ENCODE results near the gene FBLN2.

The FBLN2 gene

GRCh38 chr3:13627681-13628080 lies 78.8 kb downstream of the FBLN2 start:
- DNase-seq, result no peak

- DNase-seq, result no peak
Measured at GRCh38 chr3:13628432-13628831, 79.5 kb downstream of the FBLN2 start.

GRCh38 chr3:13628841-13629551 lies 80.1 kb downstream of the FBLN2 start:
- no peak for DNase-seq

- DNase-seq, result no peak
Measured at GRCh38 chr3:13629644-13630043, 80.7 kb downstream of the FBLN2 start.

DNA sequence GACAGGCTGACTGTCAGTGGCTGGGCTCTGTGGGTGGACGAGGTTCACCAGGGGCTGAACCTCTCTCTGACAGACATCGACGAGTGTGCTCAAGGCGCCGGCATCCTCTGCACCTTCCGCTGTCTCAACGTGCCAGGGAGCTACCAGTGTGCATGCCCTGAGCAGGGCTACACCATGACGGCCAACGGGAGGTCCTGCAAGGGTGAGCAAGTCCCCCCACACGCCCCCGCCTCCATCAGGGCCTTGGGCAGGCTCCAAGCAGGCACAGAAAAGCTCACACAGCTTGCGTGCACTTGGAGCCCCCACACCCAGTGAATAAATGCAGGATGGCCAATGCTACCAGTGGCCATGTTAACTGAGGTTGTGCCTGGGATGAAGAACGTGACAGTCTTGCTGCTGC lies 82.3 kb downstream of the FBLN2 start:
- no peak for DNase-seq

- no peak for DNase-seq
Measured at GRCh38 chr3:13633176-13633575, 84.3 kb downstream of the FBLN2 start.

DNA sequence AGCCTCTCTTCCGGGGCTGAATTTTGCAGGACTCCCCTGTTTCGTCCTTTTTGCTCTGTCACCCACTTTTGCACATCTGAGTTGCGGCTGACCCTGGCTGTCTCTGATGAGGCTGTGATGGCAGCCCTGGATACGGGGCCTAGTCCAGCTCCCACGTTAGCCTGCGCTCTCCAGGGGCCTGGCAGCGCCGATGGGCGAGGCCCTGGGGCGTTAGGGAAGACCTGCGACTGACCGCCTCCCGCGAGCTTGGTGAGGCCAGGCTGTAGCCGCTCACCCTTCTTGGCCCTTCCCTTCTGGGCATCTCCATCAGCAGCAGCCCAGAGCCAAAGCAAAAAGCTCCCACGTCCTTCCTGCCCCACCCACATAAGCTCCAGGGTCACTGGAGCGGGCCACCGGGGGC lies 85.2 kb downstream of the FBLN2 start:
- no peak for DNase-seq

GRCh38 chr3:13634615-13635014 lies 85.7 kb downstream of the FBLN2 start:
- no peak for DNase-seq

DNA sequence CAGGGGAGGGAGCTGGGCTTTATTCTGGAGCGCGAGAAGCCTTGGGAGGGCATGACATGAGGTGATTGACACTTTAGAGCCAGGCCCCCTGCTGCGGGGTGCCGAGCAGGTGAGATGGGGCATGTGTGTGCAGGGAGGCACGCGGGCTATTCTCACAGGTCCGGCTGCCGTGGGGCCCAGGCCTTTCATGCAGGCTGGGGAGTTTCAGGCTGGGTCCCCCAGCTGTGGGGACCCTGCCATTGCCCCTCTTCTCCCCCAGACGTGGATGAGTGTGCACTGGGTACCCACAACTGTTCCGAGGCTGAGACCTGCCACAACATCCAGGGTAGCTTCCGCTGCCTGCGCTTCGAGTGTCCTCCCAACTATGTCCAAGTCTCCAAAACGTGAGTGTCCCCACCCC lies 87.3 kb downstream of the FBLN2 start:
- no peak for DNase-seq

GRCh38 chr3:13636874-13637273 lies 87.9 kb downstream of the FBLN2 start:
- no peak for DNase-seq

DNA sequence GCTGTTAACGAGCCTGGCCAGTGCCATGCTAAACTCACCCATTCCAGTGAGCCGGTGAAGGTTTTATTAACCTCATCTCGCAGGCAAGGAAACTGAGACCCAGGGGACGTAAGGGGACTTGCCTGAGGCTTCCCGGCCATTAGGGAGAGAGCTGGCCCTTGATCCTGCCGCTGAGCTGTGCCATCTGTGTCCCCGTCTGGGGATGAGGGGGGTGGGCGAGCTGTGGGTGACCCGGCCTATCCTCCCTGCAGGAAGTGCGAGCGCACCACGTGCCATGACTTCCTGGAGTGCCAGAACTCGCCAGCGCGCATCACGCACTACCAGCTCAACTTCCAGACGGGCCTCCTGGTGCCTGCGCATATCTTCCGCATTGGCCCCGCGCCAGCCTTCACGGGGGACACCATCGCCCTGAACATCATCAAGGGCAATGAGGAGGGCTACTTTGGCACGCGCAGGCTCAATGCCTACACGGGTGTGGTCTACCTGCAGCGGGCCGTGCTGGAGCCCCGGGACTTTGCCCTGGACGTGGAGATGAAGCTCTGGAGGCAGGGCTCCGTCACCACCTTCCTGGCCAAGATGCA lies 88.5 kb downstream of the FBLN2 start:
- no peak for DNase-seq

- DNase-seq, result no peak
Measured at GRCh38 chr3:13637953-13638352, 89.0 kb downstream of the FBLN2 start.

DNA sequence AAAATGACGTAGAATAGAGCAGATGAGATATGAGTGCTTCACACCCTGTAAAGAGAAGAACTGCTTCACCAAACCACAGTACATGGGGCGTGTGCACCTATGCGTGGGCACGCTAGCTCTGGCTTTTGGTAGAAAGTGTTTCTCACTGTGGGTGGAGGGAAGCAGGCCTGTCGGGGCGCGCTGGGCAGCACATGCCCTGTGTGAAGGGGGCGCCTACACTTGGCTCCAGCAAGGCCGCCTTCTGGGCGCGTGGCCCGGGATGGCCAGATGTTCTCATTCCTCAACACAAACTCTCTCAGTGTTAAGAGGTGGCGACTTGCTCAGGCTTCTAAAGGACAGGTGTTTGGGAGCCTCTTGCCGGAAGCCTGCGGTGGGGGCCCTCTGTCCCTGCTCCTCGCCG lies 90.0 kb downstream of the FBLN2 start:
- DNase-seq, result no peak

DNA sequence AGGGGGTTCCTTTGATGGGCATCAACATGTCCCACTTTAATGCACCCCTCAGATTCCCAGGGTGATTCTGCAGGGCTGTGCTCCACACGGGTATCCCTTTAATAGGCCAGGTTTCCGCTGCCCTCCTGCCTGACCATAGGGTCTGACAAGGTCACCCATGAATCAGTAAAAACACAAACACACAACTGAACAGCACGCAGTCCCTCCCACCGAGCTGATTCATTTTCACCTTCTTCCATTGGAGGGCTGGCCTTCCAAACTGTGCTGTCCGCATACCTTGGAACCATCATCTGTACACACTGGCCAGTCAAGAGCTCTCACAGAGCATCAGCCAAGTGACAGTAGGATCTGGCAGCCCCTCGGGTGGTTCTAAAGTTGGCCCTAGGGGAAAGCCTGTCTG lies 93.7 kb downstream of the FBLN2 start:
- no peak for DNase-seq

DNA sequence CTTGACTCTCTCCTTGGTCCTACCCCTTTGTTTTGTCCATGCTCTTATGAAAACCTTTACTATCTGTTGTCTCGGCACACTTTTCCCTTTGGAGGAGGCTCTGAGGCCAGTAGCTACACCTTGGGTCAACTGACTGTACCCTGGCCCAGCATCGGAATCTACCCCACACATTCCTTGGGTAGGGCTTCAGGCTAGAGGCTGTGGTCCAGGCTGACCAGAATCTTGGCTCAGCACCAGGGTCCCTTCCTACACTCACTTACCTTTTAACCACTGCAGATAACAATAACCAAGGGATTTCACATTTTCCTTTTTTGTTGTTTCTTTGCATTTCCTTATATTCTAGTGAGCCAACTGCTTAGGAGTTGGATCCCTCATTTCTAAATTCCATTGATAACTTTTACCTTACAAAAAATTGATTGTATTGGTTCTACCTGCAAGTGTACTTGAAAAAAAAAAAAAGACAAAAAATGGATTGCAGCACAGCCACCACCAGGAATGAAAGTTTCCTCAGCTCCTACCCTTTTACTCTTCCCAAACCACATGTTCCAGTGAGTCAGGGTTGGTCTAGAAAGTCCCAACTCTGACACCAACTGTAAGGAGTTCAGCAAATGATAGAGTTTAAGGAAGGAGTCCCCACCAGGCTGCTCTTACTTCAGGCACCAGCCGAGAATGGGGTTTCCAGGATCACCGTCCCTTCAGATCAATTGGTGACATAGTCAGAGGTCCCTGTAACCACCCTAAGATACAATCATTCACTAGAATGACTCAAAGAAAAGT lies 95.6 kb downstream of the FBLN2 start:
- DNase-seq, result no peak

DNA sequence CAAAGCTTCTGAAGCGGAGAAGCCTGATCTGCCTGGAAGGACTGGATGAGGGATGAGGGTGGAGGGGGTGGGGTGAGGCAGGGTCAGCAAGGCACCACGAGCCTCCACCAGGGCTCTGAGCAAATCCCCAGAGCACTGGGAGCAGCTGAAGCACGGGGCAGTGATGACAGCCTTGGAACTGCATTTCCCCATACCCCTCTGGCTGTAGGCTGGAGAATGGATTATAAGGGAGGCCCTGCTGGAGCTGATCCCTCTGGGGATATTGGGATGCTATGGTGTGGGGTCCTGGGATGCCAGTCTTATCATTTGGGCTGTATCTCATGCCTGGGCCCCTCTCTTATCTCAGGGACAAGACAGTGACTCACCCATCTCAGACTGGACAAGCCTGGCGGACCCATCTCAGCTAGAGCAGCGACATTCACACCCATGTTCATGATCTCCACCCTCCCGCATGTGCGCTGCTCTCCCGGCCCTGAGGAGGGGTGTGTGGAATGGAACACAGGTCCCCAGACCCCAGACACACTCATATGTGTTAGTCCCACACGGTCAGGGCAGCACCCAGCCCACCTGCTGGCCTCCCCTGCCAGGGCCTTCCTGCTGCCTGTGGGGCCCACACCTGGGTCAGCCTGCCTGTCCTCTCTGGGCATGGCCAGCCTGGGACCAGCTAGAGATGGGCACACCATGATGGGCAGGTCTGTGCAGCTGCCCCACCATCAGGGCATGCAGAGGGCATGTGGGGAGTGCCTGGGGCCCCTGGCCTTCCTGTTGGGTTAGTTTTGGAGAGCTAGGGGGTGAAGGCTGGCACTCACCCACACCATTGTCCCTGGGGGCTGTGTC lies 97.1 kb downstream of the FBLN2 start:
- DNase-seq, result no peak

DNA sequence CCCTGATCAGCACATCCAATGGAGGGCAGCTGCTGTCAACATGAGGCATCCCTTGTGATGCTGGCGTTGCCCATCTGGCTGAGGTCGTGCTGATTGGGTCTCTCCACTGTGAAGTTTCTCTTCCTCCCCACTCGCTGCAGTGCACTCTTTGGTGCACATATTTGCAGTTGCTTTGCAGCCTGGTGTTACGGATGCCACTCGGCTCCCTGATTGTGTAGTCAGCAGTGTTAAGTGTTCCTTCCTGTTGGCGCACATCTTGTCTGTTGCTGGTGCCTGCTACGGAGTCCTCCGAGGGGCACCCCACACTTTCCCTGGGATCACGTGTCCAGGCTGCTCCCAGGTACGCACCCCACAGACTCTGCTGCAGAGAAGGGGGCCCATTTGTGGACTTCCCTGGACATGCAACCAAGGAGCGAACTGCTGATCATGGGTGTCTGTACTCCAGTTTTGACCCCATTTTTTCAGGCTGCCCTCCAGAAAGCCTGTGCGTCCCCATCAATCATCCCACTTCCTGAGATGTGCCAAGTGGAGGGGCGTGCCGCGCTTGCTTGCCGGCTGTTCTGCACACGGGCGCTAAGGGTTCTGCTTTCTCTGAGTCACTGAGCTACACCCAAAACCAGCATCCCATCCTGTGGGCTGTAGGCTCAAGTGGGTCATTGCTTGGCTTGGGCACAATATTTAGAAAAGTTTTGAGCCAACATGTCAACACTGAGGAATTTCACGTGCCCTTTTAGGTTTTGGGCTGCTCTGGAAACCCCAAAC lies 98.6 kb downstream of the FBLN2 start:
- DNase-seq, result no peak

DNA sequence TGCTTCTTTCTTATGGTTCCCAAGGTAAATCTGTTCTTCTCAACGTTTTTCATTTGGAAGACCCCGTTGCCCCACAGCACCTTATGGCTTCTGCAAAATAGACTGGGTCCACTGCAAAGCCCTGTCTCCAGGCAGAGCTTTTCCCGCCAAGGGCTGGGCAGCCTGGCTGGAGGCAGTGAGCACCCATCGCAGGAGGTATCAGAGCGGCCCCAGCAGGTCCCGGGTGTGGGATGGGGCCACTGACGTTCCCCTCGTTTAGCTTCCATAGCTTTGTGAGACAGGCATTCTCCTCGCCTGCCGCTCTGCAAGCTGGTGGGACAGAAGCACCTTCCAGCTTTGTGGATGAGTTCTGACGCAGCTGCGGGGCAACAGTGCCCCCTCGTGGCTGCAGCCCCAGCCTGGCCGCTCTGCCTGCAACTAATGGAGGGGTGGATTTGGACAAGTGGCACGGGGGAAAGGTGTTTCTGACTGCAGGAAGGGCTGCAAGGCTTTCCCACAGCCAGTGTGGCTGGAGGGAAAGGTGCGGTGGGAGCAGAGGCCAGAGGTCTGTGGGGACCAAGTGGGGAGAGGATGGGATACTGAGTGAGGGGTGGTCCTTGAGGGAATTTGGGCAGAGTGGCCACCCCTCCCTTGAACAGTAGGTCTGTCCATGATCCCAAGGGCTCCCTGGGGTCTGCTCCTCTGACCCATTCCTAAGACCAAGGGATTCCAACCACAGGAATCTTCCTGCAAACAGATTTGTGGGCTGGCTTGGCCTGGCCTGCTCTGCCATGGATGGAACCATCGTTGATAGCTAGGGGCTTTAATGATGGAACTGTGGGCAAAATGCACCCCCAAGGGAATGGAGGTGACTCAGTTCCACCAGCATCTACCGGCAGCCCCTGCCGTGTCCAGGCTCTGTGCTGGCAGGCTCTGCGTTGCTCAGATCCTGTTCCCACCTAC lies 99.4 kb downstream of the FBLN2 start:
- peak; percentile 94 for DNase-seq

DNA sequence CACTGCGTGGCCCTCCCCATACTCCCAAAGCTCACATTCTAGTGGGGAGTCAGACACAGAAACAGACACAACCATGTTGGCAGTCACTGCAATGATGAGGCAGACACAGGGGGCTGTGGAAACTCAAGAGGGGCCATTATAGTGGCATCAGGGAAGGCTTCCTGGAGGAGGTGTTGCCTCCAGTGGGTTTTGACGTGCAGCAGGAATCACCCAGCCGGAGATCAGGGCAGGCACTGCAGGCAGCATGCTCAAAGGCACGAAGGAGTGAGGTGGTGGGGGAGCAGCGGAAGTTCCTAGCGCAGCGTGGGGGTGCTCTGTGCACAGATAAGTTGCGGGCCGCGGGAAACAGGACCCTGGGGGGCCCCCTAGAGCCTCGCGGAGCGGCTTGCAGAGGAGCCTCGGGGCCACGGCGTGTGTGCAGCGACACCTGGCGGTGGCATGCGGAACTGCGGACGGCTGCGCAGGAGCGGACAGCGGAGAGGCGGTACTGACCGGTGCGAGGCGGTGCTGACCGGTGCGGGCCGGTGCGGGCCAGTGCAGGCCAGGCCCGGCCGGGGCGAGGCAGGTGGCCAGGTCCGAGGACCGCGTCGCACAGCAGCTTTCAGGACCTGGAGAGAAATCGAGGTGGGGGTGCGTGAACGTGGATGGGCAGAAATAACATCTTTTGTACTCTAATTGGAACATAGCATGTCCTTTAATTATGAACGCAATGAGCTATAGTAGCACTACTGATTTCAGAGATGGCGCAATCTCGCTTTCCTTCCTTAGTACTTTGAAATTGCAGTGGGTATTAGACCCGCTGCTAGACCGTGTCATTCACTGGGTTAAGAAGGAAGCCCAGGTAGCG lies 101.5 kb downstream of the FBLN2 start:
- peak; percentile 94 for DNase-seq

DNA sequence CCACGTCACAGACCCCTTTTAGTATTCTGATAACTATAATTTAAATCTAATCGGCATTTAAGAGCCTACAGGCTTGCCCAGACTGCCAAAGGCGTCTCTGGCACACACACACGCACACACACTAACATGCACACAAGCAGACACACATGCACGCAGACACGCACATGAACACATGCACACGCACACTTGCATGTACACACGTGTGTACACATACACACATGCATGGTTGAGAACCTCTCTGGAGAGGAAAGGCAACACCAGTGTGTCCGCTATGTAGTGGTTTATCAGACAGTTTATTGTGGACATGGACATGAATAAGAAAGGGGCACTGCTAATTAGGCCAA lies 102.1 kb downstream of the FBLN2 start:
- DNase-seq, result no peak

All from activated CD8-positive, alpha-beta memory T cell treated with anti-CD3 and anti-CD28 coated beads for 24 hours (primary cell).